ENCODE data around the gene FAM170B. TPM values are rescaled to one million over a fixed set of nuclear protein-coding genes. Genes with fewer than 3 reads are reported as not detected.
A peak's percentile ranks its signal among the peaks of the same experiment; 100 is the strongest.

Gene FAM170B
- total and polyA plus RNA-seq, 2 of the 4 experiments (the other 2 are of a cell fraction): not detected

GRCh38 chr10:49175587-49176309 is 41.9 kb upstream of the FAM170B start:
- dilution Hi-C loops (cut with HindIII; ENCODE audit: low sequenced_read_pairs, unreplicated experiment): no loop called here
- H4K91ac ChIP-seq (ENCODE audit: insufficient read depth, low read depth, low read length): peak overlapping the region; percentile 38; the same call in 1 of the 2 replicates
- no peak overlapping the region; the same call in 1 of the 2 replicates for H3K14ac ChIP-seq (replicated peaks; ENCODE audit: low read depth, low read length)
- no peak for TF ChIP-seq CHD1 (IDR thresholded peaks at IDR 0.05; ENCODE audit: low read depth, low read length)
- TF ChIP-seq ELK1 (IDR thresholded peaks at IDR 0.05; ENCODE audit: borderline replicate concordance, low read depth, low read length): no peak
- no peak for TF ChIP-seq SMC3 (IDR thresholded peaks at IDR 0.05; ENCODE audit: low read depth, low read length)
- TF ChIP-seq CTCF (conservative IDR thresholded peaks at IDR 0.05; ENCODE audit: low read depth, low read length): no peak
- no peak for TF ChIP-seq RCOR1 (IDR thresholded peaks at IDR 0.05; ENCODE audit: insufficient replicate concordance, low read length)
- no peak for TF ChIP-seq MXI1 (IDR thresholded peaks at IDR 0.05; ENCODE audit: borderline replicate concordance, low read depth, low read length)
- TF ChIP-seq BHLHE40 (IDR thresholded peaks at IDR 0.05; ENCODE audit: low read depth, low read length): no peak
- no peak for TF ChIP-seq POLR2A (IDR thresholded peaks at IDR 0.05; ENCODE audit: low read depth, low read length)
- 83% methylated on average over 1 of the region's 8 CpGs; no CpG with 5 or more reads in 1 of the 2 experiments for WGBS, 2 experiments (ENCODE audit: extremely low coverage in 2 of 2, insufficient read length in 1 of 2)
- in situ Hi-C loops (cut with MboI; ENCODE audit: low sequenced_read_pairs): no loop called here
- peaks cover 25% of the 10 kb centered on the region for H3K9me1 ChIP-seq (ENCODE audit: insufficient read depth, low read length)
- no peaks in the 10 kb centered on the region for H3K27me3 ChIP-seq (ENCODE audit: control insufficient read depth, insufficient read depth, low read length)
- H2AFZ ChIP-seq (replicated peaks; ENCODE audit: low read length, poor library complexity): no peak overlapping the region
- H3K9ac ChIP-seq (ENCODE audit: low read depth, low read length): no peak overlapping the region
- H2AK5ac ChIP-seq (ENCODE audit: low read depth, low read length): peak overlapping the region; percentile 65
- H3K4ac ChIP-seq (ENCODE audit: low read depth, low read length): peak overlapping the region; percentile 99
- H2BK15ac ChIP-seq (ENCODE audit: low read depth, low read length): no peak overlapping the region
- no peak overlapping the region for H3K18ac ChIP-seq (ENCODE audit: low read depth, low read length)
- no peak overlapping the region for H3K23ac ChIP-seq (ENCODE audit: low read depth, low read length)
- CTCF ChIA-PET: no interaction called here
- POLR2A ChIA-PET (ENCODE audit: unreplicated experiment): no interaction called here
- H2BK5ac ChIP-seq (ENCODE audit: low read depth, low read length, poor library complexity, severe bottlenecking): no peak overlapping the region
- H2BK20ac ChIP-seq (ENCODE audit: low read depth, low read length): peak overlapping the region; percentile 97; the same call in 1 of the 2 replicates
- no peak for ATAC-seq (ENCODE audit: low read depth)
- H3K36me3 ChIP-seq (ENCODE audit: control insufficient read depth, insufficient read depth, low read length): no peaks in the 10 kb centered on the region
- BruUV-seq (replicated peaks): no TSS peak
- no peak overlapping the region for H3K56ac ChIP-seq (ENCODE audit: extremely low read depth, insufficient read depth, low read length)
- peaks cover 14% of the 10 kb centered on the region for H3K4me1 ChIP-seq (ENCODE audit: control insufficient read depth, insufficient read depth, low read length)
- no peak for DNase-seq
- H3K9me3 ChIP-seq (ENCODE audit: control insufficient read depth, insufficient read depth, low read length): no peaks in the 10 kb centered on the region
- H4K20me1 ChIP-seq (ENCODE audit: insufficient read depth, low read length): no peaks in the 10 kb centered on the region
- no peak overlapping the region for H4K5ac ChIP-seq (ENCODE audit: low read depth, low read length)
- no peak overlapping the region for H3K27ac ChIP-seq (ENCODE audit: insufficient read depth, low read length)
- peak overlapping the region; percentile 35; the same call in 1 of the 2 replicates for H2BK120ac ChIP-seq (ENCODE audit: low read depth, low read length)
- no peaks in the 10 kb centered on the region for H3K79me1 ChIP-seq (ENCODE audit: low read depth in 1 of 2, low read length in 2 of 2)
- H3K4me3 ChIP-seq (ENCODE audit: insufficient read depth, low read depth, low read length): no peak overlapping the region
- H3K4me2 ChIP-seq (ENCODE audit: low read depth, low read length): no peak overlapping the region
- H4K8ac ChIP-seq (ENCODE audit: low read depth in 2 of 2, low read length in 2 of 2): no peak overlapping the region
- intact Hi-C loops (cut with micrococcal nuclease): no loop called here
- peak overlapping the region; percentile 45 for H2AK9ac ChIP-seq (replicated peaks; ENCODE audit: low read depth, low read length, poor library complexity)

All from IMR-90 (cell line).